Bone marrow (tissue), 2 donors: Measurements from ENCODE around the gene S100A12.

ENCODE experiments used
- DNase-seq, 2 donors: peaks; one replicate each; lab custom pipeline; 2025; lab: John Stamatoyannopoulos, UW

The S100A12 gene

DNA sequence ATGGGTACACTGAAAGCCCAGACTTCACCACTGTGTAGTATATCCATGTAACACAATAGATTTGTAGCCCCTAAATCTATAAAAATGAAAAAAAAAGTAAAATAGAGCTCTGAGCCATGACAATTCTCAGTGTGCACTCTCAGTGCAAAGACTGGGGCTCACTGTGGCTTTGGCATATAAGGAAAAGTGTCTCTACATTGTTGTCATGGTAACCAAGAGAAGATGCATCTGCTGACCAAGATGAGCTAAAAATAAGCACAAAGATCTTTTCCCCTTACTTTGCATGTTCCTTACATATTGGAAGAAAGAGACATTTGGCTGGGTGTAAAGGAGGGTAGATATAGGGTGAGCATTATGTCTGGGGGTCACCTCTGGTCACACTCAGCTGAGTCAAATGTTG, 38.8 kb downstream of the S100A12 start:
- DNase-seq, result no peak

DNA sequence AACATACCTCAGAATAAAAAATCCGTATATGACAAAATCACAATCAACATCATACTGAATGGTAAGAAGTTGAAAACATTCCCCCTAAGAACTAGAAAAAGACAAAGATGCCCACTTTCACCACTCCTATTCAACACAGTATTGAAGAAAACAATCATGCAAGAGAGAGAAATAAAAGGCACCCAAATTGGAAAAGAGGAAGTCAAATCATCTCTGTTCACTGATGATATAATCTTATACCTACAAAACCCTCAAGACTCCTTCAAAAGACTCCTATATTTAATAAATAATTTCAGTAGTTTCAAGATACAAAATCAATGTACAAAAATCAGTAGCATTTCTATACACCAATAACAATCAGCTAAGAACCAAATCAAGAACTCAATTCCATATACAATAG, 41.5 kb downstream of the S100A12 start:
- no peak for DNase-seq

DNA sequence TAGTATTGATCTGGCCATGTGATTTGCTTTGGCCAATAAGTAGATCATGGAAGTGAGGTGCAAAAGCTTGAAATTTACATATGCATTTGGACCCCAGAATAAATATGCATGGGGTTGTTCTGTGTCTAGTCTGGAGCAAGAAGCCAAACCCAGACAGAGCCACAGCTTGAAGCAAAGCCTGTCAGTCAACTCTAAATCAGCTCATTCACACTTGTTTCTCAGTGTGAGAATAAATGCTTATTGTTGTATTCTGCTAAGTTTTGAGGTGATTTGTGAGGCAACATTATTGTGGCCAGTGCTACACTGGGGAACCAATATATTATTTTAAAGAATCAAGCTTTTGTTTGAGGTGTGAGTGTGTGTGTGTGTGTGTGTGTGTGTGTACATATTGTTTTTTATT, 50.5 kb downstream of the S100A12 start:
- DNase-seq, result no peak
